SU-DHL-6 (cell line): ENCODE measurements around the gene SLC2A1.

ENCODE experiments used
- H2AFZ ChIP-seq: fragments of 200-600 bp; sonication (generic); 2 replicates; pipeline ENCODE4 v1.6.1; 2014; ENCODE audit warnings: low read depth, mild to moderate bottlenecking, moderate library complexity, mixed read lengths, antibody characterized with exemption, low read length; ENCODE audit not compliant: severe bottlenecking
- H3F3A ChIP-seq: fragments of 200-600 bp; shearing (Covaris generic); 2 replicates; pipeline ENCODE4 v1.6.0; 2016; ENCODE audit warnings: antibody characterized with exemption, mild to moderate bottlenecking; ENCODE audit not compliant: insufficient read depth
- H3K27ac ChIP-seq: fragments of 200-600 bp; sonication (generic); 2 replicates; pipeline ENCODE4 v1.5.1; 2016; ENCODE audit warnings: low read depth, mild to moderate bottlenecking, low read length, moderate library complexity, mixed read lengths
- H3K27me3 ChIP-seq: fragments of 200-600 bp; sonication (generic), shearing (Covaris generic); 2 replicates; pipeline ENCODE4 v1.6.0; 2014; ENCODE audit warnings: mild to moderate bottlenecking, low read length
- H3K36me3 ChIP-seq: fragments of 200-600 bp; sonication (generic); 2 replicates; pipeline ENCODE4 v1.6.1; 2014; ENCODE audit warnings: mild to moderate bottlenecking, low read length, mixed read lengths
- H3K4me2 ChIP-seq: fragments of 300-600, 200-600 bp; shearing (Covaris generic), sonication (generic); 2 replicates; pipeline ENCODE4 v1.6.0; 2014; ENCODE audit warnings: low read length, low read depth, mild to moderate bottlenecking; ENCODE audit not compliant: poor library complexity, severe bottlenecking
- H3K4me3 ChIP-seq: fragments of 200-600 bp; sonication (generic); 2 replicates; pipeline ENCODE4 v1.5.1; 2014; ENCODE audit warnings: antibody characterized with exemption, low read length, mild to moderate bottlenecking, mixed read lengths; ENCODE audit not compliant: insufficient read depth, poor library complexity, severe bottlenecking
- H3K79me2 ChIP-seq: fragments of 200-600 bp; sonication (generic); 2 replicates; pipeline ENCODE4 v1.6.1; 2014; ENCODE audit warnings: mild to moderate bottlenecking, low read length, moderate library complexity; ENCODE audit not compliant: insufficient read depth
- H3K9ac ChIP-seq: fragments of 200-600 bp; sonication (generic); 2 replicates; pipeline ENCODE4 v1.7.0; 2014; ENCODE audit warnings: mild to moderate bottlenecking, low read length
- H3K9me2 ChIP-seq: fragments of 200-600 bp; sonication (generic); replicated peaks from 2 replicates; pipeline ENCODE4 v1.6.1; 2014; ENCODE audit warnings: low read length; ENCODE audit not compliant: insufficient read depth
- H3K9me3 ChIP-seq: fragments of 200-600 bp; sonication (generic); 2 replicates; pipeline ENCODE4 v1.6.1; 2014; ENCODE audit warnings: low read length, mixed read lengths; ENCODE audit not compliant: insufficient read depth
- H4K20me1 ChIP-seq: fragments of 200-600 bp; sonication (generic); 2 replicates; pipeline ENCODE4 v1.6.1; 2014; ENCODE audit warnings: low read depth, mild to moderate bottlenecking, antibody characterized with exemption, low read length, moderate library complexity, mixed read lengths
- CTCF ChIP-seq: fragments of 200-600 bp; sonication (generic); IDR thresholded peaks from one replicate; pipeline ENCODE4 v1.5.1; 2017; ENCODE audit warnings: antibody characterized with exemption, mild to moderate bottlenecking, low read length, moderate library complexity; ENCODE audit not compliant: insufficient read depth, poor library complexity, severe bottlenecking
- EZH2phosphoT487 ChIP-seq: fragments of 200-600 bp; sonication (generic), shearing (Covaris generic); conservative IDR thresholded peaks from 2 replicates; pipeline ENCODE4 v1.6.1; 2018; ENCODE audit warnings: mild to moderate bottlenecking, antibody characterized with exemption, low read length, moderate library complexity, mixed read lengths

SLC2A1 gene

GRCh38 chr1:42953182-42954180 lies 5.2 kb downstream of the SLC2A1 start:
- Histone ChIP-seq H3K4me2 (peak overlapping the region; percentile 49), H3F3A (peaks cover 9% of the 10 kb centered on the region; the same call in 1 of the 2 replicates), H4K20me1 (peaks cover 15% of the 10 kb centered on the region; the same call in 1 of the 2 replicates), H3K36me3 (0 out of 2 replicates have a peak, but pooled peaks cover 8% of the 10 kb centered on the region), H2AFZ (no peak overlapping the region), H3K27ac (peak overlapping the region; percentile 89), H3K9me3 (no peaks in the 10 kb centered on the region), H3K9ac (peak overlapping the region; percentile 42), H3K9me2 (no peaks in the 10 kb centered on the region), H3K79me2 (peaks cover 94% of the 10 kb centered on the region), H3K27me3 (no peaks in the 10 kb centered on the region), H3K4me3 (peak overlapping the region; percentile 1)
- no peak for TF ChIP-seq CTCF
- TF ChIP-seq EZH2phosphoT487 = no peak

- peaks cover 15% of the 10 kb centered on the region; the same call in 1 of the 2 replicates for H4K20me1 ChIP-seq
- peak overlapping the region; percentile 42 for H3K9ac ChIP-seq
- no peaks in the 10 kb centered on the region for H3K9me3 ChIP-seq
- H3K4me3 ChIP-seq = peak overlapping the region; percentile 1
- peaks cover 99% of the 10 kb centered on the region for H3K79me2 ChIP-seq
- TF ChIP-seq EZH2phosphoT487 = no peak
- no peak for TF ChIP-seq CTCF
- peak overlapping the region; percentile 49 for H3K4me2 ChIP-seq
- H3K27me3 ChIP-seq = no peaks in the 10 kb centered on the region
- no peaks in the 10 kb centered on the region for H3K9me2 ChIP-seq
- H3F3A ChIP-seq = peaks cover 9% of the 10 kb centered on the region; the same call in 1 of the 2 replicates
- H3K36me3 ChIP-seq = 0 out of 2 replicates have a peak, but pooled peaks cover 8% of the 10 kb centered on the region
- no peak overlapping the region for H2AFZ ChIP-seq
- H3K27ac ChIP-seq = peak overlapping the region; percentile 89
These were observed 6.2 kb downstream of the SLC2A1 start for GRCh38 chr1:42952303-42953001.

GRCh38 chr1:42951588-42951987 lies 7.1 kb downstream of the SLC2A1 start:
- Histone ChIP-seq H2AFZ (no peak overlapping the region), H3K27me3 (no peaks in the 10 kb centered on the region), H4K20me1 (peaks cover 15% of the 10 kb centered on the region; the same call in 1 of the 2 replicates), H3K9ac (peak overlapping the region; percentile 1; the same call in 1 of the 2 replicates), H3K9me2 (no peaks in the 10 kb centered on the region), H3K4me3 (no peak overlapping the region), H3K27ac (peak overlapping the region; percentile 89), H3K79me2 (peaks cover 99% of the 10 kb centered on the region), H3F3A (peaks cover 9% of the 10 kb centered on the region; the same call in 1 of the 2 replicates), H3K36me3 (0 out of 2 replicates have a peak, but pooled peaks cover 8% of the 10 kb centered on the region), H3K9me3 (no peaks in the 10 kb centered on the region), H3K4me2 (peak overlapping the region; percentile 49)
- TF ChIP-seq CTCF (no peak), EZH2phosphoT487 (no peak)
